ENCODE measurements around the gene MAP3K12. TPM values are rescaled to one million over a fixed set of nuclear protein-coding genes. Genes with fewer than 3 reads are reported as not detected.

Gene MAP3K12
- total and polyA plus RNA-seq, 4 donors, result 3.6 to 68.4 (median 32.8) TPM

- 9 to 19% methylated on average over 3 of the region's 3 CpGs for WGBS, 2 donors
- intact Hi-C loops (cut with DNase I), result no loop called here
- Histone ChIP-seq H3K4me3 (ENCODE audit: low read length in 2 of 2) (no peak overlapping the region), H3K27me3 (ENCODE audit: control insufficient read depth in 1 of 2, insufficient read depth in 2 of 2, low read length in 1 of 2) (no peaks in the 10 kb centered on the region), H3K27ac (ENCODE audit: low read depth in 1 of 2, low read length in 2 of 2) (no peak overlapping the region), H3K36me3 (ENCODE audit: control insufficient read depth in 1 of 2, insufficient read depth in 2 of 2, low read length in 1 of 2) (peaks cover 4 to 9% of the 10 kb centered on the region in 2 donors), H3K9me3 (ENCODE audit: control insufficient read depth, low read length) (no peaks in the 10 kb centered on the region), H3K4me1 (ENCODE audit: control insufficient read depth in 1 of 2, insufficient read depth in 2 of 2, low read length in 2 of 2) (no peaks in the 10 kb centered on the region)
- DNase-seq (no peak), ATAC-seq (ENCODE audit: low FRiP score) (no peak)
Measured at GRCh38 chr12:53532021-53532420, 32.8 kb upstream of the MAP3K12 start.

- Histone ChIP-seq H3K27me3 (ENCODE audit: control insufficient read depth in 1 of 2, insufficient read depth in 2 of 2, low read length in 1 of 2) (no peaks in the 10 kb centered on the region), H3K4me1 (ENCODE audit: control insufficient read depth in 1 of 2, insufficient read depth in 2 of 2, low read length in 2 of 2) (no peaks in the 10 kb centered on the region), H3K9me3 (ENCODE audit: control insufficient read depth, low read length) (no peaks in the 10 kb centered on the region), H3K27ac (ENCODE audit: low read depth in 1 of 2, low read length in 2 of 2) (no peak overlapping the region), H3K36me3 (ENCODE audit: control insufficient read depth in 1 of 2, insufficient read depth in 2 of 2, low read length in 1 of 2) (peaks cover 4 to 8% of the 10 kb centered on the region in 2 donors), H3K4me3 (ENCODE audit: low read length in 2 of 2) (no peak overlapping the region)
- no peak for ATAC-seq (ENCODE audit: low FRiP score)
- 86 to 89% methylated on average over 4 of the region's 4 CpGs for WGBS, 2 donors
- no peak for DNase-seq
- intact Hi-C loops (cut with DNase I), result no loop called here
Measured at GRCh38 chr12:53530920-53531319, 31.7 kb upstream of the MAP3K12 start.

GRCh38 chr12:53530061-53530460 is 30.8 kb upstream of the MAP3K12 start:
- Histone ChIP-seq H3K27me3 (ENCODE audit: control insufficient read depth in 1 of 2, insufficient read depth in 2 of 2, low read length in 1 of 2) (no peaks in the 10 kb centered on the region), H3K27ac (ENCODE audit: low read depth in 1 of 2, low read length in 2 of 2) (no peak overlapping the region), H3K4me1 (ENCODE audit: control insufficient read depth in 1 of 2, insufficient read depth in 2 of 2, low read length in 2 of 2) (no peaks in the 10 kb centered on the region), H3K36me3 (ENCODE audit: control insufficient read depth in 1 of 2, insufficient read depth in 2 of 2, low read length in 1 of 2) (peaks cover 4 to 8% of the 10 kb centered on the region in 2 donors), H3K9me3 (ENCODE audit: control insufficient read depth, low read length) (no peaks in the 10 kb centered on the region), H3K4me3 (ENCODE audit: low read length in 2 of 2) (no peak overlapping the region)
- no peak for DNase-seq
- no peak for ATAC-seq (ENCODE audit: low FRiP score)
- intact Hi-C loops (cut with DNase I), result no loop called here
- WGBS, 2 donors, result 92 to 95% methylated on average over 2 of the region's 2 CpGs

- intact Hi-C loops (cut with DNase I), result no loop called here
- 96 to 97% methylated on average over 13 of the region's 13 CpGs for WGBS, 2 donors
- ATAC-seq (ENCODE audit: low FRiP score) (no peak), DNase-seq (no peak)
- H3K27ac ChIP-seq (ENCODE audit: low read depth in 1 of 2, low read length in 2 of 2), result no peak overlapping the region
- H3K36me3 ChIP-seq (ENCODE audit: control insufficient read depth in 1 of 2, insufficient read depth in 2 of 2, low read length in 1 of 2), result peaks cover 7% of the 10 kb centered on the region in 2 donors
- H3K27me3 ChIP-seq (ENCODE audit: control insufficient read depth in 1 of 2, insufficient read depth in 2 of 2, low read length in 1 of 2), result no peaks in the 10 kb centered on the region
- H3K4me3 ChIP-seq (ENCODE audit: low read length in 2 of 2), result no peak overlapping the region
- no peaks in the 10 kb centered on the region for H3K9me3 ChIP-seq (ENCODE audit: control insufficient read depth, low read length)
- H3K4me1 ChIP-seq (ENCODE audit: control insufficient read depth in 1 of 2, insufficient read depth in 2 of 2, low read length in 2 of 2), result no peaks in the 10 kb centered on the region
Measured at GRCh38 chr12:53524476-53524875, 25.2 kb upstream of the MAP3K12 start.

GRCh38 chr12:53523131-53523530 is 23.9 kb upstream of the MAP3K12 start:
- intact Hi-C loops (cut with DNase I), result no loop called here
- 93 to 95% methylated on average over 3 of the region's 3 CpGs for WGBS, 2 donors

GRCh38 chr12:53518381-53518780 is 19.1 kb upstream of the MAP3K12 start:
- H3K4me3 ChIP-seq (ENCODE audit: low read length in 2 of 2), result no peak overlapping the region
- DNase-seq (no peak), ATAC-seq (ENCODE audit: low FRiP score) (no peak)
- no peaks in the 10 kb centered on the region for H3K9me3 ChIP-seq (ENCODE audit: control insufficient read depth, low read length)
- WGBS, 2 donors, result 53% methylated on average over 5 of the region's 5 CpGs
- H3K4me1 ChIP-seq (ENCODE audit: control insufficient read depth in 1 of 2, insufficient read depth in 2 of 2, low read length in 2 of 2), result no peaks in the 10 kb centered on the region
- H3K36me3 ChIP-seq (ENCODE audit: control insufficient read depth in 1 of 2, insufficient read depth in 2 of 2, low read length in 1 of 2), result peaks cover 3 to 19% of the 10 kb centered on the region in 2 donors
- no peak overlapping the region for H3K27ac ChIP-seq (ENCODE audit: low read depth in 1 of 2, low read length in 2 of 2)
- no peaks in the 10 kb centered on the region for H3K27me3 ChIP-seq (ENCODE audit: control insufficient read depth in 1 of 2, insufficient read depth in 2 of 2, low read length in 1 of 2)
- intact Hi-C loops (cut with DNase I), result no loop called here

More at GRCh38 chr12:53523131-53523530, 23.9 kb upstream of the MAP3K12 start:
- no peak for DNase-seq
- Histone ChIP-seq H3K4me3 (ENCODE audit: low read length in 2 of 2) (no peak overlapping the region), H3K36me3 (ENCODE audit: control insufficient read depth in 1 of 2, insufficient read depth in 2 of 2, low read length in 1 of 2) (peaks cover 3 to 9% of the 10 kb centered on the region in 2 donors), H3K9me3 (ENCODE audit: control insufficient read depth, low read length) (no peaks in the 10 kb centered on the region), H3K4me1 (ENCODE audit: control insufficient read depth in 1 of 2, insufficient read depth in 2 of 2, low read length in 2 of 2) (no peaks in the 10 kb centered on the region), H3K27me3 (ENCODE audit: control insufficient read depth in 1 of 2, insufficient read depth in 2 of 2, low read length in 1 of 2) (no peaks in the 10 kb centered on the region), H3K27ac (ENCODE audit: low read depth in 1 of 2, low read length in 2 of 2) (no peak overlapping the region)
- ATAC-seq (ENCODE audit: low FRiP score), result no peak

GRCh38 chr12:53516758-53517455 is 17.6 kb upstream of the MAP3K12 start:
- DNase-seq (no peak), ATAC-seq (ENCODE audit: low FRiP score) (no peak)
- no peak overlapping the region for H3K4me3 ChIP-seq (ENCODE audit: low read length in 2 of 2)
- H3K27ac ChIP-seq (ENCODE audit: low read depth in 1 of 2, low read length in 2 of 2), result no peak overlapping the region
- H3K4me1 ChIP-seq (ENCODE audit: control insufficient read depth in 1 of 2, insufficient read depth in 2 of 2, low read length in 2 of 2), result no peaks in the 10 kb centered on the region
- peaks cover 7 to 19% of the 10 kb centered on the region in 2 donors for H3K36me3 ChIP-seq (ENCODE audit: control insufficient read depth in 1 of 2, insufficient read depth in 2 of 2, low read length in 1 of 2)
- WGBS, 2 donors, result 77 to 82% methylated on average over 13 of the region's 13 CpGs
- H3K9me3 ChIP-seq (ENCODE audit: control insufficient read depth, low read length), result no peaks in the 10 kb centered on the region
- intact Hi-C loops (cut with DNase I), result no loop called here
- H3K27me3 ChIP-seq (ENCODE audit: control insufficient read depth in 1 of 2, insufficient read depth in 2 of 2, low read length in 1 of 2), result no peaks in the 10 kb centered on the region

- intact Hi-C loops (cut with DNase I), result no loop called here
- DNase-seq, result no peak
- 59 to 64% methylated on average over 2 of the region's 2 CpGs for WGBS, 2 donors
- H3K27ac ChIP-seq (ENCODE audit: low read depth in 1 of 2, low read length in 2 of 2), result no peak overlapping the region
- peaks cover 6 to 17% of the 10 kb centered on the region in 2 donors for H3K36me3 ChIP-seq (ENCODE audit: control insufficient read depth in 1 of 2, insufficient read depth in 2 of 2, low read length in 1 of 2)
- no peaks in the 10 kb centered on the region for H3K27me3 ChIP-seq (ENCODE audit: control insufficient read depth in 1 of 2, insufficient read depth in 2 of 2, low read length in 1 of 2)
- no peaks in the 10 kb centered on the region for H3K4me1 ChIP-seq (ENCODE audit: control insufficient read depth in 1 of 2, insufficient read depth in 2 of 2, low read length in 2 of 2)
- no peaks in the 10 kb centered on the region for H3K9me3 ChIP-seq (ENCODE audit: control insufficient read depth, low read length)
- no peak overlapping the region for H3K4me3 ChIP-seq (ENCODE audit: low read length in 2 of 2)
- ATAC-seq (ENCODE audit: low FRiP score), result no peak
Measured at GRCh38 chr12:53515291-53515680, 16.0 kb upstream of the MAP3K12 start.

GRCh38 chr12:53514628-53515290 is 15.5 kb upstream of the MAP3K12 start:
- no peaks in the 10 kb centered on the region for H3K4me1 ChIP-seq (ENCODE audit: control insufficient read depth in 1 of 2, insufficient read depth in 2 of 2, low read length in 2 of 2)
- H3K9me3 ChIP-seq (ENCODE audit: control insufficient read depth, low read length), result no peaks in the 10 kb centered on the region
- no peak overlapping the region for H3K4me3 ChIP-seq (ENCODE audit: low read length in 2 of 2)
- no peak overlapping the region for H3K27ac ChIP-seq (ENCODE audit: low read depth in 1 of 2, low read length in 2 of 2)
- peaks cover 6 to 17% of the 10 kb centered on the region in 2 donors for H3K36me3 ChIP-seq (ENCODE audit: control insufficient read depth in 1 of 2, insufficient read depth in 2 of 2, low read length in 1 of 2)
- ATAC-seq (ENCODE audit: low FRiP score) (no peak), DNase-seq (no peak)
- no peaks in the 10 kb centered on the region for H3K27me3 ChIP-seq (ENCODE audit: control insufficient read depth in 1 of 2, insufficient read depth in 2 of 2, low read length in 1 of 2)
- WGBS, 2 donors, result 70 to 74% methylated on average over 6 of the region's 6 CpGs
- intact Hi-C loops (cut with DNase I), result loop anchor here in 1 of 2 donors (5.0 kb wide), 1 partner anchor 42 kb away; no protein-coding TSS in a partner anchor

All from aorta (tissue), 5 donors.